ENCODE results near the gene UNC5C.
"Not testable (repeated sequence)": the region's sequence is repeated elsewhere in the genome, so short reads cannot be mapped to it uniquely, and the experiment has no call there.

The UNC5C gene

GRCh38 chr4:95204267-95204844 lies 344.4 kb downstream of the UNC5C start:
- DNase-seq, result no peak

GRCh38 chr4:95198961-95199360 lies 349.8 kb downstream of the UNC5C start:
- no peak for DNase-seq

GRCh38 chr4:95197353-95197752 lies 351.4 kb downstream of the UNC5C start:
- DNase-seq, result no peak

GRCh38 chr4:95193391-95194224 lies 355.2 kb downstream of the UNC5C start:
- no peak for DNase-seq

- DNase-seq, result no peak
Measured at GRCh38 chr4:95191537-95191936, 357.2 kb downstream of the UNC5C start.

DNA sequence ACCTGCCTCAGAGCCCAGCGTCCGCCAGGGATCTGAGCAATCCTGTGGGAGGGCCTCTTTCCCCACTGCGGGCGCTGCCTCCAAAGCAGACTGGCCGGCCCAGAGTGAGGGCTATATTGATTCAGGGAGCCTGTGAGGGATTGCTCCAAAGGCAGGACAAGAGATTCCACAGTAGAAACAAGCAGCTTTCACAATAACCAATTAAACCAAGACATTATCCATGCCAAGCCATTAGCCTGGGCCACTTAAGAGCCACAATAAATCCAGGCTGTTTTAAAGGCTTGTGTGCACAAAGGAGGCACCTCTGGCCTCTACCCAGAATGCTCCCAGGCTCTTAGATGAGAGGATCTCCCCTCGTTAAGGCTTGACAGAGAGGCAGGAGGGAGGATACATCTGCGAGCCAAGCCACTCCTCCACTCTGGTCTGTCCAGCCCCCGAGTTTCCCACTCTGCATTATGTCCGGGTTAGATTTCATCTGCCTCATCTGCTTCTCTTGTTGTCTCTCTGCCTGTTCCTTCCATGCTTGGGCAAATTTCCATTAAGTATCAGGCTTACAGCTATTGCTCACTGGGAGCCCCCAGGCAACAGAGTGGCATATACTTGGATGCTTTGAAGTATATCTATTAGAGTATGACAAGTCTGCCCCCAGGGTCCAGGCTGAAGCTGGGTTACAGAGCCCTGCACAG lies 357.9 kb downstream of the UNC5C start:
- peak; percentile 61 to 88 for DNase-seq

DNA sequence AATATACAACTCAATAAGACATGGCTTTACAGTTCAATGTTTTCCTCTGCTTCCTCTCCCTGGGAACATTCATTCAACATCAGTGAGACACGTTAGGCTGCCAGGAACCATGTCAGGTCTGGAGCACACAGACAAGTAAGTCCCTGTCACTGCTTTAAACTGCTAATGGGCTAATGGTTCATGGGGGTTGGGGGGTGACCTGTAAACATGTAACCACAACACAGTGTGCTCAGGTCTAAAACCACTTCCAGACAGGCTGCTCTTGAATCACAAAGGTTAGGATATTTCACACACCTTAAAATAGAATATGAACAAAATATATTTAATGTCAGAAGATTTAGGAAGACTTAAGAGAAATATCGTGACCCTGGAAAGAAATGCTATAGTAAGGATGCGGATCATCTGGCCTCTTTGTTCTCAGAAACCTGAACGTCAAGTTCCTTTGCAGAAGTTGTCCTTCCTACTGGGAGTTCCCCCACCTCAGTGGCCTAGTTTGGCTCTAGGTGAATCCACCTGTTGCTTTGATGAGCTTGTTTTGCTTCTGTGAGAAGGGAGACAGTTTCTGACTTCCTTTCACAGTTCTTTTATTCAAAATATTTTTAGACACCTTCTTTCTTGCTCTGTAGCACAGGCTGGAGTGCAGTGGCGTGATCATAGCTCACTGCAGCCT lies 359.9 kb downstream of the UNC5C start:
- DNase-seq, result no peak

DNA sequence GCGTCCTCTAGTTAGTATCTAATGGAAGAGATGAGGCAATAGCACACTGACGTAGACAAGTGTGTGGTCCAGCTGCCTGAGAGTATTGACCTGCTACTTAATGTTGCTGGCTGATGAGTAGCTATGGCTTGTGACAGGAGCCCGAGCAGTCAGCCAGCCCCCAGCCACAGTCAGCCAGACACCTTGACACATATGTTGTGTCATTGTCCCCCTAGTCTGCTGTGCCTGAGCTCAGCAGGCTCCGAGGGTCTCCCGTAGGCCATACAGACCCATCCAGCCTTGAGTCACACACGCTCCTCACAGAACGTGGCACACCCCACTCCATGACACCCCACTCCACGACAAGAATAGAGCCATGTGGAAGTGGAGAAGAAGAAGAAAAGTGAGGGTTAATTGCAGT lies 362.1 kb downstream of the UNC5C start:
- DNase-seq, result no peak

DNA sequence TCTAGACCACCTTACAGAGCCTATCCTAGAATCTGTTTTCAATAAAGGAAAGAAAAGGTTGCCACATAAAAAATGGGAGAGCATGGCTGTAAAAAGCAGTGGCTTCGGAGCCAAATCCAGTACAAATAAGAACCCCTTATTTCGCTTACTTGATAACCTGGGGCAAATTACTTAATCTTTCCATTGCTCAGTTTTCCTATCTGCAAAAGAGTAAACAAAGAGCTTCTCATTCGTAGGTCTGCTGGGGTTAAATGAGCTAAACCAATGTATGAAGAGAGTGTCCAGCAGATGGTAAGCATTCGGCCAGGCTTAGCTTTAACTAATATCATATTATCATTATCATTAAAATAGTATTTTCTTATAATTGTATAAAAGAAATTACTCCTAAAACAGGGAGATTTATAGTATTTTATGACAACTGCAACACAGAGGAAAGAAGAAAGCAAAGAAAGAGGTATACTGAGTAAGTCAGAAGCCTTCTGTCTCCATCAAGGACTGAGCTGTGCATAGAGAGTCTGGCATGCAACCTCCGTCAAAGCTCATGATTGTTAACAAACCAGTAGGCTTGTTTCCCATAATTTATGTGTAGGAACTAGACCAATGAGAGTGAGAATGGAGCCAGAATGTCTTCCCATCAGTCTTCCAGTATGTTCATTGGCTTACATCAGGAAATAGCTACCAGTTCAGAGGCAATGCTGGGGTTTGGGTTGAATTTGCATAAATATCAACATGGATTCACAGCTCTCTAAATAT lies 364.9 kb downstream of the UNC5C start:
- DNase-seq, result no peak

GRCh38 chr4:95181996-95182306 lies 366.8 kb downstream of the UNC5C start:
- DNase-seq, result no peak

GRCh38 chr4:95181243-95181995 lies 367.4 kb downstream of the UNC5C start:
- DNase-seq, result no peak

- DNase-seq, result no peak
Measured at GRCh38 chr4:95180531-95181242, 368.1 kb downstream of the UNC5C start.

GRCh38 chr4:95178938-95179337 lies 369.8 kb downstream of the UNC5C start:
- no peak for DNase-seq

DNA sequence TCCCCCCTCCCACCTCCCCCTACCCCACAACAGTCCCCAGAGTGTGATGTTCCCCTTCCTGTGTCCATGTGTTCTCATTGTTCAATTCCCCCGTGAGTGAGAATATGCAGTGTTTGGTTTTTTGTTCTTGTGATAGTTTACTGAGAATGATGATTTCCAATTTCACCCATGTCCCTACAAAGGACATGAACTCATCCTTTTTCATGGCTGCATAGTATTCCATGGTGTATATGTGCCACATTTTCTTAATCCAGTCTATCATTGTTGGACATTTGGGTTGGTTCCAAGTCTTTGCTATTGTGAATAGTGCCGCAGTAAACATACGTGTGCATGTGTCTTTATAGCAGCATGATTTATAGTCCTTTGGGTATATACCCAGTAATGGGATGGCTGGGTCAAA lies 377.4 kb downstream of the UNC5C start:
- DNase-seq, result not testable (repeated sequence)

DNA sequence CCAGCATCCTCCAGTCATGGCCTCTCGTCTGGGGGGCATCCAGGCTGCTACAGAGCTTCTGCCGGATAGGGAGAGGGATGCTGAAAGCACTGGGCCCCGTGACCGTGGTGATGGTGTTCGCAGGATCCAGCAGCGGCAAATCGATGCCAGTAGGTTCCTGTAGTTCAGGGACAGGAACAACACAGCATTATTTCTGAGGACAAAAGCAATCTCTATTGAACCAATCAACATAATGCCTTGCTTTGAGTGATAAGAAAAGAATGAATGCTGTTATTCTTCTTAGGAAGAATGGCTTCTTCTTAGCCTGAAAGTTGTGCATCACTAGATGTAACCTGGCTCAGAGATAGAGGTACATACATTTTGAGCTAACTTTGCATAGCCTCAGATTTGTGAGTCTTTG lies 378.6 kb downstream of the UNC5C start:
- no peak for DNase-seq

- no peak for DNase-seq
Measured at GRCh38 chr4:95167805-95168204, 381.0 kb downstream of the UNC5C start.

GRCh38 chr4:95165926-95166524 lies 382.7 kb downstream of the UNC5C start:
- peak; percentile 36 to 58 for DNase-seq

DNA sequence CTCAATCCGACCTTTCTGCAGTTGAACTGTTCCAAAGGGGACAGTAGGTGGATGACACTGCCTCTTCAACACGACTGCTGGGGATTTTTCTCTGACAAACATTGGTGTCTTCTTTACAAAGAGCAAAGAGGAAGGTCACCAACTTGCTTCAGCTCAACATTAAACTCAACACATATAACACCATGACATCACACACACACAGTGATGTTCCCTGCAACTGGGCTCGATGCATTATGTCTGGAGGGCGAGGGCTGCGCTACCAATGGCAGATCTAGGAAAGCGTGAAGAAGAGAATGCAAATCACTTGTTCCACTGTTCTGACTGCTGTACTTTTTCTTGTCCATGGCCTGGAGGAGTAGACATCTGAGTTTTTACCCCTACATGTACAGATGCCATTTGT lies 385.9 kb downstream of the UNC5C start:
- DNase-seq, result no peak

DNA sequence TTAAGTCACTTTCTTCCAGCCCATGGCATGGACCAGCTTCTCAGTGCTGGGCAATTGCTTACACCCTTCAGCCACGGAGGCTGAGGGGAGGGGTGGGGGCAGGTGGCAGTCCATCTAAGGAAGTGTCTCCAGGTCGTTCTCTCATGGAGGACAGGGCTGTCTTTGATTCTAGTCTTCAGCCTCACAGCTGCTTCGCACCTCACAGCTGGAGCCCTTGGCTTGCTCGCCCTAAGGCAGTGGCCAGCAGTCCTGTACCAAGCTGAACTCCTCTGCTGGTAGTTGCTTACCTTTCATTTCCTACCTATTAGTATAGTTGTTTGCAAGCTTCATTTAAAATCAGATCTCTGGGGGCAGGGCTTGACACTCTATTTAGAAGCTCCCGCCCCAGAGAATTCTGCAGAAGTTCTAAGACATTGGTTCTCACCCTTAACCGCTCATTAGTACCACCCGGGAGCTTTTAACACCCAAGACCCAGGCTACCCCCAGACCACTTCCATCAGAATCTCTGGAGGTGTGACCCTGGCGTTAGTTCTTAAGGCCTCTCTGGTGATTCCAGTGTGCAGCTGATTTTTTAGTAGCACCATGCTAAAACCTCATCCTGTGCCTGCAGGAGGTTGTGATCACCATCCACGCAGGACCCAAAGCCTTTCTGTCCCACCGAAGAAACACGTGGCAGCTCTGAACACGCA lies 386.8 kb downstream of the UNC5C start:
- DNase-seq, result no peak

DNA sequence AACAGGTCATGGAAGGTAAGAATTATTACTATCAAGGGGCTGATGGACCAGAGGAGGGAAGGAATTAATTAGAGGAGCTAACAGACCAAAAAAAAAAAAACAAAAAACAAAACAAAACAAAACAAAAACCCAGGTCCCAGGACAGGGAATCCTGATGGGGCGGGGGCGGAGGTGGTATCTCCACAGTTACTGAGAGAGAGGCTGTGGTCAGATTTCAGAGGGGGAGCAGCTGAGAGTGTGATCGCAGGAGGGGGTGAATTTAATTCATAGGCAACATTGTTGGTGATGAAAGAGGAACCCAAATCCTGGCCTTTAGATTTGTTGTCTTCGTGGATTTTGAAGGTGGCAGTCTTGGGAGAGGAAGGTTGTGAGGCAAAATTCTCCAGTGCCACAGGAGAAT lies 389.4 kb downstream of the UNC5C start:
- no peak for DNase-seq
